ENCODE data around the gene LRP1B. TPM values are rescaled to one million over a fixed set of nuclear protein-coding genes. Genes with fewer than 3 reads are reported as not detected.
A peak's percentile ranks its signal among the peaks of the same experiment; 100 is the strongest.

LRP1B gene
- total RNA-seq, 1 experiment from 2014 or later, result 0.17 TPM

GRCh38 chr2:141611176-141611571, 519.6 kb downstream of the LRP1B start:
- H3K27me3 ChIP-seq (ENCODE audit: control insufficient read depth, insufficient read depth, low read length), result no peaks in the 10 kb centered on the region
- H3K36me3 ChIP-seq (replicated peaks; ENCODE audit: control insufficient read depth, insufficient read depth, low read length), result no peaks in the 10 kb centered on the region
- no peak overlapping the region for H3K4me3 ChIP-seq (ENCODE audit: insufficient read depth, low read depth, low read length)
- DNase-seq, result peak; percentile 27

- H3K4me3 ChIP-seq (ENCODE audit: insufficient read depth, low read depth, low read length), result no peak overlapping the region
- no peaks in the 10 kb centered on the region for H3K27me3 ChIP-seq (ENCODE audit: control insufficient read depth, insufficient read depth, low read length)
- DNase-seq, result no peak
- no peaks in the 10 kb centered on the region for H3K36me3 ChIP-seq (replicated peaks; ENCODE audit: control insufficient read depth, insufficient read depth, low read length)
These were observed 520.1 kb downstream of the LRP1B start for GRCh38 chr2:141610564-141611175.

GRCh38 chr2:141605163-141605562, 525.7 kb downstream of the LRP1B start:
- Histone ChIP-seq H3K36me3 (replicated peaks; ENCODE audit: control insufficient read depth, insufficient read depth, low read length) (no peaks in the 10 kb centered on the region), H3K4me3 (ENCODE audit: insufficient read depth, low read depth, low read length) (no peak overlapping the region), H3K27me3 (ENCODE audit: control insufficient read depth, insufficient read depth, low read length) (no peaks in the 10 kb centered on the region)
- no peak for DNase-seq

GRCh38 chr2:141601511-141602152, 529.2 kb downstream of the LRP1B start:
- no peak for DNase-seq
- Histone ChIP-seq H3K4me3 (ENCODE audit: insufficient read depth, low read depth, low read length) (no peak overlapping the region), H3K27me3 (ENCODE audit: control insufficient read depth, insufficient read depth, low read length) (no peaks in the 10 kb centered on the region), H3K36me3 (replicated peaks; ENCODE audit: control insufficient read depth, insufficient read depth, low read length) (no peaks in the 10 kb centered on the region)

GRCh38 chr2:141599721-141600120, 531.1 kb downstream of the LRP1B start:
- DNase-seq, result no peak
- Histone ChIP-seq H3K27me3 (ENCODE audit: control insufficient read depth, insufficient read depth, low read length) (no peaks in the 10 kb centered on the region), H3K4me3 (ENCODE audit: insufficient read depth, low read depth, low read length) (no peak overlapping the region), H3K36me3 (replicated peaks; ENCODE audit: control insufficient read depth, insufficient read depth, low read length) (no peaks in the 10 kb centered on the region)

GRCh38 chr2:141598982-141599381, 531.8 kb downstream of the LRP1B start:
- H3K27me3 ChIP-seq (ENCODE audit: control insufficient read depth, insufficient read depth, low read length), result no peaks in the 10 kb centered on the region
- H3K36me3 ChIP-seq (replicated peaks; ENCODE audit: control insufficient read depth, insufficient read depth, low read length), result no peaks in the 10 kb centered on the region
- DNase-seq, result no peak
- no peak overlapping the region for H3K4me3 ChIP-seq (ENCODE audit: insufficient read depth, low read depth, low read length)

GRCh38 chr2:141595316-141595920, 535.4 kb downstream of the LRP1B start:
- no peak for DNase-seq
- no peak overlapping the region for H3K4me3 ChIP-seq (ENCODE audit: insufficient read depth, low read depth, low read length)
- H3K36me3 ChIP-seq (replicated peaks; ENCODE audit: control insufficient read depth, insufficient read depth, low read length), result no peaks in the 10 kb centered on the region
- no peaks in the 10 kb centered on the region for H3K27me3 ChIP-seq (ENCODE audit: control insufficient read depth, insufficient read depth, low read length)

- DNase-seq, result no peak
- no peaks in the 10 kb centered on the region for H3K27me3 ChIP-seq (ENCODE audit: control insufficient read depth, insufficient read depth, low read length)
- no peaks in the 10 kb centered on the region for H3K36me3 ChIP-seq (replicated peaks; ENCODE audit: control insufficient read depth, insufficient read depth, low read length)
- H3K4me3 ChIP-seq (ENCODE audit: insufficient read depth, low read depth, low read length), result no peak overlapping the region
These were observed 539.0 kb downstream of the LRP1B start for GRCh38 chr2:141591787-141592186.

GRCh38 chr2:141590620-141591019, 540.2 kb downstream of the LRP1B start:
- H3K36me3 ChIP-seq (replicated peaks; ENCODE audit: control insufficient read depth, insufficient read depth, low read length), result no peaks in the 10 kb centered on the region
- no peak overlapping the region for H3K4me3 ChIP-seq (ENCODE audit: insufficient read depth, low read depth, low read length)
- no peaks in the 10 kb centered on the region for H3K27me3 ChIP-seq (ENCODE audit: control insufficient read depth, insufficient read depth, low read length)
- DNase-seq, result no peak

- Histone ChIP-seq H3K36me3 (replicated peaks; ENCODE audit: control insufficient read depth, insufficient read depth, low read length) (no peaks in the 10 kb centered on the region), H3K27me3 (ENCODE audit: control insufficient read depth, insufficient read depth, low read length) (no peaks in the 10 kb centered on the region), H3K4me3 (ENCODE audit: insufficient read depth, low read depth, low read length) (no peak overlapping the region)
- DNase-seq, result no peak
These were observed 541.5 kb downstream of the LRP1B start for GRCh38 chr2:141589314-141589713.

- no peak overlapping the region for H3K4me3 ChIP-seq (ENCODE audit: insufficient read depth, low read depth, low read length)
- DNase-seq, result no peak
- no peaks in the 10 kb centered on the region for H3K36me3 ChIP-seq (replicated peaks; ENCODE audit: control insufficient read depth, insufficient read depth, low read length)
- H3K27me3 ChIP-seq (ENCODE audit: control insufficient read depth, insufficient read depth, low read length), result no peaks in the 10 kb centered on the region
These were observed 543.8 kb downstream of the LRP1B start for GRCh38 chr2:141586985-141587384.

- H3K4me3 ChIP-seq (ENCODE audit: insufficient read depth, low read depth, low read length), result no peak overlapping the region
- H3K36me3 ChIP-seq (replicated peaks; ENCODE audit: control insufficient read depth, insufficient read depth, low read length), result no peaks in the 10 kb centered on the region
- no peak for DNase-seq
- no peaks in the 10 kb centered on the region for H3K27me3 ChIP-seq (ENCODE audit: control insufficient read depth, insufficient read depth, low read length)
These were observed 548.6 kb downstream of the LRP1B start for GRCh38 chr2:141582213-141582612.

- H3K4me3 ChIP-seq (ENCODE audit: insufficient read depth, low read depth, low read length), result no peak overlapping the region
- no peaks in the 10 kb centered on the region for H3K36me3 ChIP-seq (replicated peaks; ENCODE audit: control insufficient read depth, insufficient read depth, low read length)
- no peak for DNase-seq
- no peaks in the 10 kb centered on the region for H3K27me3 ChIP-seq (ENCODE audit: control insufficient read depth, insufficient read depth, low read length)
These were observed 551.7 kb downstream of the LRP1B start for GRCh38 chr2:141579071-141579470.

- no peaks in the 10 kb centered on the region for H3K27me3 ChIP-seq (ENCODE audit: control insufficient read depth, insufficient read depth, low read length)
- no peak for DNase-seq
- H3K4me3 ChIP-seq (ENCODE audit: insufficient read depth, low read depth, low read length), result no peak overlapping the region
- no peaks in the 10 kb centered on the region for H3K36me3 ChIP-seq (replicated peaks; ENCODE audit: control insufficient read depth, insufficient read depth, low read length)
These were observed 560.2 kb downstream of the LRP1B start for GRCh38 chr2:141570474-141571131.

GRCh38 chr2:141569941-141570340, 560.9 kb downstream of the LRP1B start:
- no peaks in the 10 kb centered on the region for H3K36me3 ChIP-seq (replicated peaks; ENCODE audit: control insufficient read depth, insufficient read depth, low read length)
- H3K4me3 ChIP-seq (ENCODE audit: insufficient read depth, low read depth, low read length), result no peak overlapping the region
- DNase-seq, result no peak
- H3K27me3 ChIP-seq (ENCODE audit: control insufficient read depth, insufficient read depth, low read length), result no peaks in the 10 kb centered on the region

Measured in H7 (cell line).